HG03354 (cell line): ENCODE measurements around the gene SEMA4B.
"Not testable (repeated sequence)": the region's sequence is repeated elsewhere in the genome, so short reads cannot be mapped to it uniquely, and the experiment has no call there.

ENCODE experiments used
- ATAC-seq: cut with Tn5 transposase; IDR thresholded peaks from one replicate; pipeline ENCODE4 v1.9.1; 2021; ENCODE audit warnings: mild to moderate bottlenecking; ENCODE audit not compliant: unreplicated experiment, poor library complexity, severe bottlenecking

The SEMA4B gene

GRCh38 chr15:90243943-90244639, 43.0 kb downstream of the SEMA4B start:
- ATAC-seq: no peak

GRCh38 chr15:90248789-90249202, 47.7 kb downstream of the SEMA4B start:
- no peak for ATAC-seq

GRCh38 chr15:90249203-90249863, 48.2 kb downstream of the SEMA4B start, which contains the start of gene TTLL13:
TTLL13 (plus strand) TSS chr15:90249556; CDS start chr15:90250631, 1,075 bp downstream.
- ATAC-seq: peak; percentile 54

GRCh38 chr15:90257776-90258175, 56.6 kb downstream of the SEMA4B start:
- no peak for ATAC-seq

- peak; percentile 79 for ATAC-seq
These were observed 58.4 kb downstream of the SEMA4B start for GRCh38 chr15:90259524-90259923.

- ATAC-seq: not testable (repeated sequence)
These were observed 59.6 kb downstream of the SEMA4B start for GRCh38 chr15:90260731-90261130.

- no peak for ATAC-seq
These were observed 60.7 kb downstream of the SEMA4B start for GRCh38 chr15:90261811-90262210.

- ATAC-seq: no peak
These were observed 61.3 kb downstream of the SEMA4B start for GRCh38 chr15:90262426-90262825.

GRCh38 chr15:90264671-90265070, 63.5 kb downstream of the SEMA4B start:
- ATAC-seq: no peak

GRCh38 chr15:90265271-90266060, 64.3 kb downstream of the SEMA4B start, which contains the start of gene NGRN:
NGRN (plus strand) TSS chr15:90265672; CDS start chr15:90265713, 41 bp downstream.
- peak; percentile 95 for ATAC-seq

- ATAC-seq: peak; percentile 14
These were observed 64.9 kb downstream of the SEMA4B start for GRCh38 chr15:90266061-90266431.

- no peak for ATAC-seq
These were observed 65.4 kb downstream of the SEMA4B start for GRCh38 chr15:90266485-90266884.

- ATAC-seq: no peak
These were observed 67.3 kb downstream of the SEMA4B start for GRCh38 chr15:90268415-90268814.

GRCh38 chr15:90270502-90271150, 69.5 kb downstream of the SEMA4B start:
- no peak for ATAC-seq

GRCh38 chr15:90271459-90272166, 70.5 kb downstream of the SEMA4B start:
- ATAC-seq: no peak

- ATAC-seq: not testable (repeated sequence)
These were observed 77.3 kb downstream of the SEMA4B start for GRCh38 chr15:90278467-90278866.
